Epithelial cell of esophagus (primary cell): ENCODE data around the gene AHCYL2.
"Not testable (repeated sequence)": the region's sequence is repeated elsewhere in the genome, so short reads cannot be mapped to it uniquely, and the experiment has no call there.

Source experiments
- DNase-seq: peaks from one replicate; pipeline ENCODE4 v3.0.0; 2010; ENCODE audit warnings: low read depth
- H3K4me3 ChIP-seq: 2 replicates; pipeline ENCODE4 v1.5.1; 2011; ENCODE audit warnings: mild to moderate bottlenecking, low read length, control low read depth
- TF ChIP-seq, protein P1 (sequence below): IDR thresholded peaks from 2 replicates; pipeline ENCODE4 v1.5.1; 2011; ENCODE audit warnings: low read depth, mild to moderate bottlenecking, low read length, control low read depth, inconsistent platforms; ENCODE audit not compliant: insufficient read depth; ENCODE audit errors: missing control alignments

Gene AHCYL2

DNA sequence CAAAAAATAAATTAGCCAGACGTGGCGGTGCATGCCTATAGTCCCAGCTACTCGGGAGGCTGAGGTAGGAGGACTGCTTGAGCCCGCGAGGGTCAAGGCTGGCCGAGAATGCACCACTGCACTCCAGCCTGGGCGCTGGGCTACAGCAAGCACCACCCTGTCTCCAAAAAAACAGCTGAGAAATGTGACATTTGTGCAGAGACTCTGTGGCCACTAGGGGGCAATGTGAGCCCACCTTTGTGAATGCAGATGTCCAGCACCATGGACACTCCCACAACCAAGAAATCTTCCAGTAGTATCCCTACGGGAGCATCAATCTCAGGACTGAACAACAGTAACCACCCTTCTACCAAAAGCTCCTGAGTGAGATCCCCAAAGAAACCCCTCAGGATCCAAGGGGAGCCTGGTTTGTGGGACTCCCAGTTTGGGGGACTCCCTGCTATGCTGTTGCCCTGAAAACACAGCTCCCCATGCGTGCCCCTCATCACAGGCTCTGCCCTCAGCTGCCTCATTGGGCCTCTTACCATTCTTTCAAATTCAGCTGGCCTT, 6.2 kb upstream of the AHCYL2 start:
- DNase-seq: peak; percentile 82
- H3K4me3 ChIP-seq: no peak overlapping the region
- TF ChIP-seq, protein P1, sequence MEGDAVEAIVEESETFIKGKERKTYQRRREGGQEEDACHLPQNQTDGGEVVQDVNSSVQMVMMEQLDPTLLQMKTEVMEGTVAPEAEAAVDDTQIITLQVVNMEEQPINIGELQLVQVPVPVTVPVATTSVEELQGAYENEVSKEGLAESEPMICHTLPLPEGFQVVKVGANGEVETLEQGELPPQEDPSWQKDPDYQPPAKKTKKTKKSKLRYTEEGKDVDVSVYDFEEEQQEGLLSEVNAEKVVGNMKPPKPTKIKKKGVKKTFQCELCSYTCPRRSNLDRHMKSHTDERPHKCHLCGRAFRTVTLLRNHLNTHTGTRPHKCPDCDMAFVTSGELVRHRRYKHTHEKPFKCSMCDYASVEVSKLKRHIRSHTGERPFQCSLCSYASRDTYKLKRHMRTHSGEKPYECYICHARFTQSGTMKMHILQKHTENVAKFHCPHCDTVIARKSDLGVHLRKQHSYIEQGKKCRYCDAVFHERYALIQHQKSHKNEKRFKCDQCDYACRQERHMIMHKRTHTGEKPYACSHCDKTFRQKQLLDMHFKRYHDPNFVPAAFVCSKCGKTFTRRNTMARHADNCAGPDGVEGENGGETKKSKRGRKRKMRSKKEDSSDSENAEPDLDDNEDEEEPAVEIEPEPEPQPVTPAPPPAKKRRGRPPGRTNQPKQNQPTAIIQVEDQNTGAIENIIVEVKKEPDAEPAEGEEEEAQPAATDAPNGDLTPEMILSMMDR: peak; percentile 85

DNA sequence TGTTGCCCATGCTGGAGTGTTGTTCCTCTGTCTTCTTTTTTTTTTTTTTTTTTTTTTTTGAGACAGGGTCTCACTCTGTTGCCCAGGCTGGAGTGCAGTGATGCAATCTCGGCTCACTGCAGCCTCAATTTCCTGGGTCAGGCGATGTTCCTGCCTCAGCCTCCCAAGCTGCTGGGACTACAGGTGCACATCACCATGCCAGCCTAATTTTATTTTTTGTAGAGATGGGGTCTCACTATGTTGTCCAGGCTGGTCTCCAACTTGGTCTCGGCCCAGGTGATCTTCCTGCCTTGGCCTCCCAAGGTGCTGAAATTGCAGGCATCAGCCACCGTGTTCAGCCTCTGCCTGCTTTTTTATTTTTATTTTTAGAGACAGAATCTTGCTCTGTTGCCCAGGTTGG, 5.7 kb upstream of the AHCYL2 start:
- DNase-seq, H3K4me3 ChIP-seq: not testable (repeated sequence)

DNA sequence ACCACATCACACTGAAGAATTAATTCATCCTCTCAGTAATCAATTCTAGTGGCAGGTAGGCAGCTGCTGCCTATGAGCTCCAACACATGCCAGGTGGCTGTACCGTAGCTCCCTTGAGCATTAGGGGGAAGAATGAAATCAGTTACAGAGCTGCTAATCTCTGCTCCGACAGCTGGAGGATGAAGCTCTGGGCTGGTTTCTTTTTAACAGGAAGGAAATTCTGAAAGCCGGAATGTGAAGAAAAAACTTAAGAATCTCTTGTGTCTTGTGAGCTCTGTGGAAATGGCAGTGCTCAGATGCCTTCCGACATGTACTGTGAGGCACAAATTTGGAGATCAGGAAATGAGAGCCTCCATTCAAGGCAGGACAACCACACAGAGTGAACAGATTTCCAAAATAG, 2.8 kb upstream of the AHCYL2 start:
- no peak for DNase-seq
- no peak overlapping the region for H3K4me3 ChIP-seq
- TF ChIP-seq, protein P1: no peak

DNA sequence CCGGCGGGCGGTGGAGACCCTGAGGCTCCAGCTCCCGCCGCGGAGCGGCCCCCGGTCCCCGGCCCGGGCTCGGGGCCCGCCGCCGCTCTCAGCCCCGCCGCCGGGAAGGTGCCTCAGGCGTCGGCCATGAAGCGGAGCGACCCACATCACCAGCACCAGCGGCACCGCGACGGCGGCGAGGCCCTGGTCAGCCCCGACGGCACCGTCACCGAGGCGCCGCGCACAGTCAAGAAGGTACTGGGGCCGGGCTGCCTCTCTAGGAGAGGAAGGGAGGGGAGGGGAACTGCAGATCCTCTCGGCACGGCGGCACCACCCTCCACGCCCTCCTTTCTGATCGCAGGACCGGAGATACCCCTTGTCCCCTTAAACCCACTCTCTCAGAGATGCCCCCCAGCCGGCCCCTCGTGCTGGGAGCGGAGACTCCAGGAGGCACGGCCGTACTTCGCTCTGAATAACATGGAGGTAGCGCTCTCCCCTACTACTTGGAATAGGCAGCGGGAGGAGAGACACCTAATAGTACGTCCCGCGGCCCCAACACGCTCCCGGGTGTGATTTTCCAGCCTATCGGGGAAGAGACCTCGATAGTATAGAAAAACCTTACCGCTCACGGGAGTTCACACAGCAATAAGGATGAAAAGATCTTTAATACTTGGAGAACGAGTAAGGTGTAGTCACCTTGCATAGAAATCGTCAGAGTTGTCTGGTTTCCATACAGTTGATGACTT, 538 bp downstream of the AHCYL2 start:
- TF ChIP-seq, protein P1: no peak
- H3K4me3 ChIP-seq: peak overlapping the region; percentile 81
- DNase-seq: peak; percentile 63

DNA sequence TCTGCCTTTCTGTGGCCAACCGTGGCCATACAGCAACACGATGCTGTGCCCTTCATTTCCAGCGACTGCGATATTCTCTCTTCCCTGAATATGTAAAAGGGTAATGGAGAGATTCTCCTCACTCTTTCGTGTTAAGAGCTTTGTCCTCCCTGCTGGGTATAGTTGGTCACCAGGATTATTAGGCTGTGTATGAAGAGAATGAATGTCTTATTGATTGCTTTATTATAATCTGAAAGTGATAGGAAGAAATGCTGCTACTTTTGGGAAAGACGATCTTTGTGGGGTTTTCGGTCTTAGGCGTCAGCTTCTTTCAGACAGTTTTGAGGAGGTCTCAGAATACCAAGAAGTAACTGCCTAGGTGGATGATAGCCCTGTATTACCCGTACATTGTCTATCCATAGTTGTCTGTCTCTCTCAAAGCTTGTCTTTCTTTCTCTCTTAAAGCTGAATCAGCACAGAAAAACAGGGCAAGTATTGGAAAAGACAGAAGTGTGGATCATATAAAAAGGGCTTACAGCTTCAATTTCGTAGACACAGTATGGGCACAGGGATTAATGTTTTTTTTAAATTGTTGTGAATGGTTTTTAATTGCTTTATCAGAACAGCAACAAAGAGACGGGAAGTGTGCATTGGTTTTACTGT, 1.2 kb downstream of the AHCYL2 start:
- peak overlapping the region; percentile 81 for H3K4me3 ChIP-seq
- TF ChIP-seq, protein P1: no peak
- peak; percentile 4 for DNase-seq

DNA sequence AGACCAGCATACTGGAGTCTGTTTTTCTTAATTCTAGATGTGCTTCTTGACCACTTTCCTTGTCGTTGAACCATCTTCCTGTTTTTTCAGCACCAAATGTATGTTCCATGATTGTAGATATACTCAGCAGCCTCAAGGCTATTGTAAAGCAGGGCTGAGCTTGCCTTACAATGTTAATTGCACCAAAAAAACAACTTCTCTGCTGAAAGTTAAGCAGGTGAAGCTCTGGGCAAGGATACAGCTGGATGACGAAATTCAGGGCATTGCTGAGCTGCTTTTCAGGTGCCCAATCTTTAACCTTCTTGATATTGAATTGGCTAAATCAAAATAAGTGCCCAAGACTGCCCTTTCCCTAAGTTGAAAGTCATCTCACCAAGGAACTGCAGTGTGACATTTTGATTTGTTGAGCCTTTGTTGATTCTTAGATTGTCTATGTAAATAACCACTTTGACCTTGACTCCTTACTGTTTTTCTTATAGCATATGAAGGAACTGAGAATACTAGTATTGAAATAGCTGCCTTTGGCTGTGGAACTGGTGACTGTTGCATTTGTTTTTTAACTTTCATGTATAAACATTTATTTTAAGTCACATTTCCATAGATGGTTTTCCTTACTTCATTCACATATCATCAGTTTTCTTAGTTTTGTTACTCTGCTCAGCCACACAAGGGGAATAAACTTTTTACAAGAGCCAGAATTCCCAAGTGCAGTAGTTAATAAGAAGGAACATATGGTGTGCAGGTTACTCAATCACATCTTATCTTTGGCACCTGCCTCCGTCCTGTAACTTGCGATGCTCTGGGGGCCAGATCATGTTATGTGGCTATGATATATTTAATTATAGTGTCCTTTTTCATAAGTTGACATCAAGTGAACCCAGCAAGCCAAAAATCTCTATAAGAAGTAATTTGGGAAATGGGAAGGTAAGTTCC, 3.1 kb downstream of the AHCYL2 start:
- H3K4me3 ChIP-seq: no peak overlapping the region
- TF ChIP-seq, protein P1: no peak
- peak; percentile 31 for DNase-seq

DNA sequence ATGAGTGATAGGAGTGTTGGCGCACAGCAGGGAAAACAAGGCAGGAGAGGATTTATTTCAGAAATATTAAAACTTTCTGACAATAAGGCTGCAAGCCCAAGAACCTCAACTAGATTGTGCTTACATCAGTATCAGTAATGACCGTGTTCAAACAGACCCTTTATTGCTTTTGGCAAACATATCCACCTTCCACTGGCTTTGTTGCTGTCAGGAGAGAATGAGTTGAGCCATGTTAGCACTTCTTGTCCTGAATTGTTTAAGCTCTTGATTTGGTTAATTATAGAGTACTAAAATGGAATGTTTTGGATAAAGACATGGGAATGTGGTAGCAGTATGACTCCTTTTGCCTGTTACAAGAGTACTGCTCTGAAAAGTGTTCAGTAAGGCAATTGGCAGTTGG, 3.8 kb downstream of the AHCYL2 start:
- H3K4me3 ChIP-seq: no peak overlapping the region
- no peak for DNase-seq
- TF ChIP-seq, protein P1: no peak
